ENCODE data around the gene TRMT5. TPM values are rescaled to one million over a fixed set of nuclear protein-coding genes. Genes with fewer than 3 reads are reported as not detected.

Gene TRMT5
- total and polyA plus RNA-seq, 9 of the 15 experiments (the other 6 are each of a cell fraction or from before 2014, with no cell fraction given), result 8.4 to 20.0 (median 15.1) TPM

- no peaks in the 10 kb centered on the region for H3K27me3 ChIP-seq (ENCODE audit: control insufficient read depth in 2 of 2, insufficient read depth in 2 of 2, low read length in 2 of 2)
- CTCF ChIA-PET (ENCODE audit: low intra/inter-chr PET ratio), result no interaction called here
- POLR2A ChIA-PET, result no interaction called here
- no peak for ATAC-seq
- H3K27ac ChIP-seq (ENCODE audit: extremely low read depth, low read depth, low read length), result no peak overlapping the region
- H3K9ac ChIP-seq (ENCODE audit: insufficient read depth in 1 of 2, low read depth in 2 of 2, low read length in 2 of 2), result no peak overlapping the region
- H2AFZ ChIP-seq (ENCODE audit: low read depth, low read length), result no peak overlapping the region
- BruUV-seq (replicated peaks), result no TSS peak
- intact Hi-C loops (cut with micrococcal nuclease), result no loop called here
- H3K9me1 ChIP-seq (ENCODE audit: control insufficient read depth, insufficient read depth, low read length), result no peaks in the 10 kb centered on the region
- in situ Hi-C loops (cut with MboI), result no loop called here
- H3K4me3 ChIP-seq, result no peak overlapping the region
- WGBS (ENCODE audit: insufficient coverage, low coverage, missing lambda C conversion rate), result 100% methylated on average over 1 of the region's 1 CpG
- H4K20me1 ChIP-seq (replicated peaks; ENCODE audit: control insufficient read depth, insufficient read depth, low read length), result no peaks in the 10 kb centered on the region
- no peaks in the 10 kb centered on the region for H3K9me3 ChIP-seq (replicated peaks; ENCODE audit: control insufficient read depth, insufficient read depth, low read depth, low read length)
- no peaks in the 10 kb centered on the region for H3K4me1 ChIP-seq (replicated peaks in 1 of 2; ENCODE audit: control insufficient read depth in 2 of 2, insufficient read depth in 2 of 2, low read length in 2 of 2)
- peaks cover 18% of the 10 kb centered on the region; the same call in 1 of the 3 replicates for H3K36me3 ChIP-seq (ENCODE audit: control insufficient read depth, insufficient read depth, low read length)
- no peak overlapping the region for H3K4me2 ChIP-seq (ENCODE audit: insufficient read depth, low read length)
- DNase-seq (ENCODE audit: extremely low read depth in 1 of 4, low spot score in 3 of 4), result no peak
- no peak for TF ChIP-seq ZNF586 (CRISPR knock-in tag; conservative IDR thresholded peaks at IDR 0.05)
- TF ChIP-seq, protein P1, sequence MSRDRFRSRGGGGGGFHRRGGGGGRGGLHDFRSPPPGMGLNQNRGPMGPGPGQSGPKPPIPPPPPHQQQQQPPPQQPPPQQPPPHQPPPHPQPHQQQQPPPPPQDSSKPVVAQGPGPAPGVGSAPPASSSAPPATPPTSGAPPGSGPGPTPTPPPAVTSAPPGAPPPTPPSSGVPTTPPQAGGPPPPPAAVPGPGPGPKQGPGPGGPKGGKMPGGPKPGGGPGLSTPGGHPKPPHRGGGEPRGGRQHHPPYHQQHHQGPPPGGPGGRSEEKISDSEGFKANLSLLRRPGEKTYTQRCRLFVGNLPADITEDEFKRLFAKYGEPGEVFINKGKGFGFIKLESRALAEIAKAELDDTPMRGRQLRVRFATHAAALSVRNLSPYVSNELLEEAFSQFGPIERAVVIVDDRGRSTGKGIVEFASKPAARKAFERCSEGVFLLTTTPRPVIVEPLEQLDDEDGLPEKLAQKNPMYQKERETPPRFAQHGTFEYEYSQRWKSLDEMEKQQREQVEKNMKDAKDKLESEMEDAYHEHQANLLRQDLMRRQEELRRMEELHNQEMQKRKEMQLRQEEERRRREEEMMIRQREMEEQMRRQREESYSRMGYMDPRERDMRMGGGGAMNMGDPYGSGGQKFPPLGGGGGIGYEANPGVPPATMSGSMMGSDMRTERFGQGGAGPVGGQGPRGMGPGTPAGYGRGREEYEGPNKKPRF (IDR thresholded peaks at IDR 0.05; ENCODE audit: low read depth, low read length), result no peak
- no peak for FAIRE-seq
- no peaks in the 10 kb centered on the region for H3K79me2 ChIP-seq (ENCODE audit: control insufficient read depth, insufficient read depth, low read length)
Measured at GRCh38 chr14:61003571-61003970, 22.7 kb upstream of the TRMT5 start.

DNA sequence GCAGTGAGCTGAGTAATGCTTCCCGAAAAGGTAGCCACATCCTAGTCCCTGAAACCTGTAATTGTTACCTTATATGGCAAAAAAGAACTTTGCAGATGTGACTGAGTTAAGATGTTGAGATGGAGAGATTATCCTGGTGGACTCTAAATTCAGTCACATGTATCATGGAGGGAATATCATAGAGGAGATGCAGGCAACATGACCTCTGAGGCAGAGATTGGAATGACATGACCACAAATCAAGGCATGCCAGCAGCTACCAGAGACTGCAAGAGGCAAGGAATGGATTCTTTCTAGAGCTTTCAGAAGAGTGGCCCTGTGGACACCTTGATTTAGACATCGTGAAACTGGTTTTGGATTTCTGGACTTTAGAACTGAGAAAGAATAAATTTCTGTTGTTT lies 18.7 kb upstream of the TRMT5 start:
- no peaks in the 10 kb centered on the region for H4K20me1 ChIP-seq (replicated peaks; ENCODE audit: control insufficient read depth, insufficient read depth, low read length)
- ATAC-seq, result no peak
- TF ChIP-seq ZNF764 (CRISPR knock-in tag; IDR thresholded peaks at IDR 0.05; ENCODE audit: low read depth) (no peak), SRSF7 (optimal IDR thresholded peaks at IDR 0.05; ENCODE audit: low read depth, low read length) (no peak), U2AF2 (optimal IDR thresholded peaks at IDR 0.05; ENCODE audit: low read depth, low read length) (no peak), HNRNPH1 (optimal IDR thresholded peaks at IDR 0.05; ENCODE audit: low read depth, low read length) (no peak), CTBP1 (IDR thresholded peaks at IDR 0.05; ENCODE audit: borderline replicate concordance) (no peak), HOXB6 (CRISPR knock-in tag; IDR thresholded peaks at IDR 0.05; ENCODE audit: borderline replicate concordance) (no peak), ZNF316 (IDR thresholded peaks at IDR 0.05) (no peak), TAF15 (IDR thresholded peaks at IDR 0.05; ENCODE audit: low read depth, low read length) (no peak), THRAP3 (IDR thresholded peaks at IDR 0.05; ENCODE audit: borderline replicate concordance) (no peak), RB1 (IDR thresholded peaks at IDR 0.05; ENCODE audit: low read depth) (no peak), RBM22 (IDR thresholded peaks at IDR 0.05; ENCODE audit: low read depth, low read length, poor library complexity, severe bottlenecking) (no peak)
- TF ChIP-seq, protein P2, sequence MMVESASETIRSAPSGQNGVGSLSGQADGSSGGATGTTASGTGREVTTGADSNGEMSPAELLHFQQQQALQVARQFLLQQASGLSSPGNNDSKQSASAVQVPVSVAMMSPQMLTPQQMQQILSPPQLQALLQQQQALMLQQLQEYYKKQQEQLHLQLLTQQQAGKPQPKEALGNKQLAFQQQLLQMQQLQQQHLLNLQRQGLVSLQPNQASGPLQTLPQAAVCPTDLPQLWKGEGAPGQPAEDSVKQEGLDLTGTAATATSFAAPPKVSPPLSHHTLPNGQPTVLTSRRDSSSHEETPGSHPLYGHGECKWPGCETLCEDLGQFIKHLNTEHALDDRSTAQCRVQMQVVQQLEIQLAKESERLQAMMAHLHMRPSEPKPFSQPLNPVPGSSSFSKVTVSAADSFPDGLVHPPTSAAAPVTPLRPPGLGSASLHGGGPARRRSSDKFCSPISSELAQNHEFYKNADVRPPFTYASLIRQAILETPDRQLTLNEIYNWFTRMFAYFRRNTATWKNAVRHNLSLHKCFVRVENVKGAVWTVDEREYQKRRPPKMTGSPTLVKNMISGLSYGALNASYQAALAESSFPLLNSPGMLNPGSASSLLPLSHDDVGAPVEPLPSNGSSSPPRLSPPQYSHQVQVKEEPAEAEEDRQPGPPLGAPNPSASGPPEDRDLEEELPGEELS (CRISPR knock-in tag; IDR thresholded peaks at IDR 0.05; ENCODE audit: borderline replicate concordance), result no peak

More for the DNA sequence above, 18.7 kb upstream of the TRMT5 start:
- no peak overlapping the region for H3K4me3 ChIP-seq
- POLR2A ChIA-PET, result no interaction called here
- FAIRE-seq (no peak), DNase-seq (ENCODE audit: extremely low read depth in 1 of 4, low spot score in 3 of 4) (no peak)
- in situ Hi-C loops (cut with MboI), result no loop called here
- H3K9ac ChIP-seq (ENCODE audit: insufficient read depth in 1 of 2, low read depth in 2 of 2, low read length in 2 of 2), result no peak overlapping the region
- H3K36me3 ChIP-seq (ENCODE audit: control insufficient read depth, insufficient read depth, low read length), result peaks cover 31% of the 10 kb centered on the region; the same call in 1 of the 3 replicates
- H3K9me1 ChIP-seq (ENCODE audit: control insufficient read depth, insufficient read depth, low read length), result no peaks in the 10 kb centered on the region
- no peak overlapping the region for H2AFZ ChIP-seq (ENCODE audit: low read depth, low read length)
- CTCF ChIA-PET (ENCODE audit: low intra/inter-chr PET ratio), result no interaction called here
- no peak overlapping the region for H3K4me2 ChIP-seq (ENCODE audit: insufficient read depth, low read length)
- no peaks in the 10 kb centered on the region for H3K4me1 ChIP-seq (replicated peaks in 1 of 2; ENCODE audit: control insufficient read depth in 2 of 2, insufficient read depth in 2 of 2, low read length in 2 of 2)
- no peaks in the 10 kb centered on the region for H3K27me3 ChIP-seq (ENCODE audit: control insufficient read depth in 2 of 2, insufficient read depth in 2 of 2, low read length in 2 of 2)
- H3K27ac ChIP-seq (ENCODE audit: extremely low read depth, low read depth, low read length), result no peak overlapping the region
- H3K9me3 ChIP-seq (replicated peaks; ENCODE audit: control insufficient read depth, insufficient read depth, low read depth, low read length), result no peaks in the 10 kb centered on the region
- intact Hi-C loops (cut with micrococcal nuclease), result no loop called here
- no TSS peak for BruUV-seq (replicated peaks)
- H3K79me2 ChIP-seq (ENCODE audit: control insufficient read depth, insufficient read depth, low read length), result no peaks in the 10 kb centered on the region
- WGBS (ENCODE audit: insufficient coverage, low coverage, missing lambda C conversion rate), result 91% methylated on average over 2 of the region's 2 CpGs
